ENCODE measurements around the gene KNTC1. TPM values are rescaled to one million over a fixed set of nuclear protein-coding genes. Genes with fewer than 3 reads are reported as not detected.
A peak's percentile ranks its signal among the peaks of the same experiment; 100 is the strongest.
"Not testable (repeated sequence)": the region's sequence is repeated elsewhere in the genome, so short reads cannot be mapped to it uniquely, and the experiment has no call there.

The KNTC1 gene
- total and polyA plus RNA-seq, 2 of the 13 experiments (the other 11 are each of a cell fraction or from before 2014, with no cell fraction given), result 45.1 to 57.6 TPM

- peaks cover 70% of the 10 kb centered on the region for H3K4me1 ChIP-seq (ENCODE audit: insufficient read depth, low read length)
- peak; percentile 67 for DNase-seq (ENCODE audit: low spot score)
- H3K27ac ChIP-seq (ENCODE audit: extremely low read length, insufficient read depth, low read length), result peak overlapping the region; percentile 77
- in situ Hi-C loops (cut with HindIII; ENCODE audit: extremely low pct_ligation_motif_present, low pct_unique_long_range_greater_than_20kb); BruUV-seq (replicated peaks); H3K27me3 ChIP-seq (ENCODE audit: control insufficient read depth in 1 of 2, insufficient read depth in 2 of 2, low read length in 2 of 2); H4K20me1 ChIP-seq (ENCODE audit: insufficient read depth, low read length); H3K79me2 ChIP-seq (ENCODE audit: insufficient read depth, low read length); CTCF ChIA-PET (ENCODE audit: low intra/inter-chr PET ratio, low total read pairs); H3K9ac ChIP-seq (ENCODE audit: insufficient read depth, low read depth, low read length); H3K9me3 ChIP-seq (ENCODE audit: low read length); H3K4me3 ChIP-seq (replicated peaks in 1 of 3; ENCODE audit: insufficient read depth in 1 of 3, low read depth in 2 of 3, low read length in 3 of 3); intact Hi-C loops (cut with micrococcal nuclease; ENCODE audit: unreplicated experiment); FAIRE-seq; H2AFZ ChIP-seq (ENCODE audit: low read length); H3K4me2 ChIP-seq (ENCODE audit: low read depth, low read length); TF ChIP-seq EP300 (CRISPR knock-in tag; IDR thresholded peaks at IDR 0.05; ENCODE audit: borderline replicate concordance): not testable (repeated sequence)
- H3K36me3 ChIP-seq (replicated peaks in 1 of 2; ENCODE audit: control insufficient read depth in 1 of 2, insufficient read depth in 2 of 2, low read length in 2 of 2), result peaks cover 7 to 53% of the 10 kb centered on the region in 2 experiments
- WGBS (ENCODE audit: low lambda C conversion rate), result 72% methylated on average over 6 of the region's 6 CpGs
- POLR2A ChIA-PET, result interaction anchor here (1.1 to 7.0 kb wide), 3 partner anchors 14 to 86 kb away, joined by 4 to 122 read pairs (median 5); partner anchors contain the start of gene ZCCHC8
- ATAC-seq, result peak; percentile 60
- TF ChIP-seq USF2 (IDR thresholded peaks at IDR 0.05; ENCODE audit: low read depth, low read length) (peak; percentile 39; the same call in 1 of the 2 replicates), USF2 (CRISPR knock-in tag; IDR thresholded peaks at IDR 0.05; ENCODE audit: borderline replicate concordance) (peak; percentile 68; the same call in 1 of the 2 replicates), GATAD2A (CRISPR knock-in tag; IDR thresholded peaks at IDR 0.05) (peak; percentile 55), SAP130 (CRISPR knock-in tag; IDR thresholded peaks at IDR 0.05; ENCODE audit: low read depth) (0 out of 2 replicates have a peak, but pooled peaks have one; percentile 33), EP300 (IDR thresholded peaks at IDR 0.05; ENCODE audit: low read depth in 2 of 2, low read length in 2 of 2) (peak in 1 of 2 experiments; percentile 26; a peak in 1 of 4 replicates)
- TF ChIP-seq, protein P1, sequence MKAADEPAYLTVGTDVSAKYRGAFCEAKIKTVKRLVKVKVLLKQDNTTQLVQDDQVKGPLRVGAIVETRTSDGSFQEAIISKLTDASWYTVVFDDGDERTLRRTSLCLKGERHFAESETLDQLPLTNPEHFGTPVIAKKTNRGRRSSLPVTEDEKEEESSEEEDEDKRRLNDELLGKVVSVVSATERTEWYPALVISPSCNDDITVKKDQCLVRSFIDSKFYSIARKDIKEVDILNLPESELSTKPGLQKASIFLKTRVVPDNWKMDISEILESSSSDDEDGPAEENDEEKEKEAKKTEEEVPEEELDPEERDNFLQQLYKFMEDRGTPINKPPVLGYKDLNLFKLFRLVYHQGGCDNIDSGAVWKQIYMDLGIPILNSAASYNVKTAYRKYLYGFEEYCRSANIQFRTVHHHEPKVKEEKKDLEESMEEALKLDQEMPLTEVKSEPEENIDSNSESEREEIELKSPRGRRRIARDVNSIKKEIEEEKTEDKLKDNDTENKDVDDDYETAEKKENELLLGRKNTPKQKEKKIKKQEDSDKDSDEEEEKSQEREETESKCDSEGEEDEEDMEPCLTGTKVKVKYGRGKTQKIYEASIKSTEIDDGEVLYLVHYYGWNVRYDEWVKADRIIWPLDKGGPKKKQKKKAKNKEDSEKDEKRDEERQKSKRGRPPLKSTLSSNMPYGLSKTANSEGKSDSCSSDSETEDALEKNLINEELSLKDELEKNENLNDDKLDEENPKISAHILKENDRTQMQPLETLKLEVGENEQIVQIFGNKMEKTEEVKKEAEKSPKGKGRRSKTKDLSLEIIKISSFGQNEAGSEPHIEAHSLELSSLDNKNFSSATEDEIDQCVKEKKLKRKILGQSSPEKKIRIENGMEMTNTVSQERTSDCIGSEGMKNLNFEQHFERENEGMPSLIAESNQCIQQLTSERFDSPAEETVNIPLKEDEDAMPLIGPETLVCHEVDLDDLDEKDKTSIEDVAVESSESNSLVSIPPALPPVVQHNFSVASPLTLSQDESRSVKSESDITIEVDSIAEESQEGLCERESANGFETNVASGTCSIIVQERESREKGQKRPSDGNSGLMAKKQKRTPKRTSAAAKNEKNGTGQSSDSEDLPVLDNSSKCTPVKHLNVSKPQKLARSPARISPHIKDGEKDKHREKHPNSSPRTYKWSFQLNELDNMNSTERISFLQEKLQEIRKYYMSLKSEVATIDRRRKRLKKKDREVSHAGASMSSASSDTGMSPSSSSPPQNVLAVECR (CRISPR knock-in tag; IDR thresholded peaks at IDR 0.05; ENCODE audit: borderline replicate concordance), result peak; percentile 21; the same call in 1 of the 2 replicates
- TF ChIP-seq, protein P2, sequence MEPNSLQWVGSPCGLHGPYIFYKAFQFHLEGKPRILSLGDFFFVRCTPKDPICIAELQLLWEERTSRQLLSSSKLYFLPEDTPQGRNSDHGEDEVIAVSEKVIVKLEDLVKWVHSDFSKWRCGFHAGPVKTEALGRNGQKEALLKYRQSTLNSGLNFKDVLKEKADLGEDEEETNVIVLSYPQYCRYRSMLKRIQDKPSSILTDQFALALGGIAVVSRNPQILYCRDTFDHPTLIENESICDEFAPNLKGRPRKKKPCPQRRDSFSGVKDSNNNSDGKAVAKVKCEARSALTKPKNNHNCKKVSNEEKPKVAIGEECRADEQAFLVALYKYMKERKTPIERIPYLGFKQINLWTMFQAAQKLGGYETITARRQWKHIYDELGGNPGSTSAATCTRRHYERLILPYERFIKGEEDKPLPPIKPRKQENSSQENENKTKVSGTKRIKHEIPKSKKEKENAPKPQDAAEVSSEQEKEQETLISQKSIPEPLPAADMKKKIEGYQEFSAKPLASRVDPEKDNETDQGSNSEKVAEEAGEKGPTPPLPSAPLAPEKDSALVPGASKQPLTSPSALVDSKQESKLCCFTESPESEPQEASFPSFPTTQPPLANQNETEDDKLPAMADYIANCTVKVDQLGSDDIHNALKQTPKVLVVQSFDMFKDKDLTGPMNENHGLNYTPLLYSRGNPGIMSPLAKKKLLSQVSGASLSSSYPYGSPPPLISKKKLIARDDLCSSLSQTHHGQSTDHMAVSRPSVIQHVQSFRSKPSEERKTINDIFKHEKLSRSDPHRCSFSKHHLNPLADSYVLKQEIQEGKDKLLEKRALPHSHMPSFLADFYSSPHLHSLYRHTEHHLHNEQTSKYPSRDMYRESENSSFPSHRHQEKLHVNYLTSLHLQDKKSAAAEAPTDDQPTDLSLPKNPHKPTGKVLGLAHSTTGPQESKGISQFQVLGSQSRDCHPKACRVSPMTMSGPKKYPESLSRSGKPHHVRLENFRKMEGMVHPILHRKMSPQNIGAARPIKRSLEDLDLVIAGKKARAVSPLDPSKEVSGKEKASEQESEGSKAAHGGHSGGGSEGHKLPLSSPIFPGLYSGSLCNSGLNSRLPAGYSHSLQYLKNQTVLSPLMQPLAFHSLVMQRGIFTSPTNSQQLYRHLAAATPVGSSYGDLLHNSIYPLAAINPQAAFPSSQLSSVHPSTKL (CRISPR knock-in tag; IDR thresholded peaks at IDR 0.05), result peak; percentile 9; the same call in 1 of the 2 replicates
- TF ChIP-seq, protein P3, sequence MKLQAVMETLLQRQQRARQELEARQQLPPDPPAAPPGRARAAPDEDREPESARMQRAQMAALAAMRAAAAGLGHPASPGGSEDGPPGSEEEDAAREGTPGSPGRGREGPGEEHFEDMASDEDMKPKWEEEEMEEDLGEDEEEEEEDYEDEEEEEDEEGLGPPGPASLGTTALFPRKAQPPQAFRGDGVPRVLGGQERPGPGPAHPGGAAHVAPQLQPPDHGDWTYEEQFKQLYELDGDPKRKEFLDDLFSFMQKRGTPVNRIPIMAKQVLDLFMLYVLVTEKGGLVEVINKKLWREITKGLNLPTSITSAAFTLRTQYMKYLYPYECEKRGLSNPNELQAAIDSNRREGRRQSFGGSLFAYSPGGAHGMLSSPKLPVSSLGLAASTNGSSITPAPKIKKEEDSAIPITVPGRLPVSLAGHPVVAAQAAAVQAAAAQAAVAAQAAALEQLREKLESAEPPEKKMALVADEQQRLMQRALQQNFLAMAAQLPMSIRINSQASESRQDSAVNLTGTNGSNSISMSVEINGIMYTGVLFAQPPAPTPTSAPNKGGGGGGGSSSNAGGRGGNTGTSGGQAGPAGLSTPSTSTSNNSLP (IDR thresholded peaks at IDR 0.05; ENCODE audit: low read depth, low read length), result peak; percentile 20; the same call in 1 of the 2 replicates
Measured at GRCh38 chr12:122486360-122486759, 40.7 kb upstream of the KNTC1 start.

All from HepG2 (cell line).